HepG2 (cell line): ENCODE data around the gene BET1L. TPM values are rescaled to one million over a fixed set of nuclear protein-coding genes. Genes with fewer than 3 reads are reported as not detected.

Experiments used
- BCL6 ChIP-seq: IDR thresholded peaks from 2 replicates; pipeline ENCODE4 v1.6.1; 2016; ENCODE audit warnings: missing genetic modification reagents, missing compliant biosample characterization
- CHD4 ChIP-seq: fragments of 200-600 bp; sonication (generic); IDR thresholded peaks from 2 replicates; pipeline ENCODE4 v1.7.0; 2017; ENCODE audit warnings: mild to moderate bottlenecking, low read length, borderline replicate concordance
- EZH2 ChIP-seq: conservative IDR thresholded peaks from 2 replicates; pipeline ENCODE4 v1.6.1; 2012; ENCODE audit warnings: mild to moderate bottlenecking, low read depth, low read length, moderate library complexity
- FOXC1 ChIP-seq: sonication (generic); formaldehyde crosslinking; IDR thresholded peaks from 2 replicates; pipeline ENCODE4 v1.8.0; 2022; ENCODE audit warnings: mild to moderate bottlenecking, missing genetic modification reagents, borderline replicate concordance
- FOXM1 ChIP-seq: sonication (generic); formaldehyde crosslinking; IDR thresholded peaks from 2 replicates; pipeline ENCODE4 v1.5.0; 2020; ENCODE audit warnings: missing genetic modification reagents
- GZF1 ChIP-seq: sonication (generic); formaldehyde crosslinking; IDR thresholded peaks from 2 replicates; pipeline ENCODE4 v1.5.1; 2020; ENCODE audit warnings: mild to moderate bottlenecking, missing genetic modification reagents
- ISL2 ChIP-seq: sonication (generic); formaldehyde crosslinking; IDR thresholded peaks from 2 replicates; pipeline ENCODE4 v1.5.0; 2020; ENCODE audit warnings: missing genetic modification reagents
- KDM1A ChIP-seq: IDR thresholded peaks from 2 replicates; pipeline ENCODE4 v1.6.1; 2016; ENCODE audit warnings: missing compliant biosample characterization
- KLF9 ChIP-seq: IDR thresholded peaks from 2 replicates; pipeline ENCODE4 v1.6.1; 2016; ENCODE audit warnings: low read depth
- PLRG1 ChIP-seq: fragments of 450-650 bp; conservative IDR thresholded peaks from 2 replicates; pipeline ENCODE4 v1.6.1; 2016
- RFX1 ChIP-seq: fragments of 450-650 bp; IDR thresholded peaks from 2 replicates; pipeline ENCODE4 v1.6.1; 2017
- RFX3 ChIP-seq: IDR thresholded peaks from 2 replicates; pipeline ENCODE4 v1.6.1; 2016; ENCODE audit warnings: missing biosample characterization, missing genetic modification reagents
- SRSF4 ChIP-seq: fragments of 200-400 bp; formaldehyde crosslinking; IDR thresholded peaks from one replicate; pipeline ENCODE4 v1.6.1; 2018; ENCODE audit warnings: mild to moderate bottlenecking, low read depth, low read length, moderate library complexity; ENCODE audit not compliant: poor library complexity, severe bottlenecking
- STAG1 ChIP-seq: sonication (generic); formaldehyde crosslinking; IDR thresholded peaks from 2 replicates; pipeline ENCODE4 v1.4.0; 2020; ENCODE audit warnings: missing genetic modification reagents
- TCF7L2 ChIP-seq: IDR thresholded peaks from 2 replicates; pipeline ENCODE4 v1.6.1; 2011; ENCODE audit warnings: mild to moderate bottlenecking, low read depth, low read length, moderate library complexity
- ZBTB20 ChIP-seq: sonication (generic); formaldehyde crosslinking; IDR thresholded peaks from 2 replicates; pipeline ENCODE4 v1.8.1; 2023; ENCODE audit warnings: missing genetic modification reagents, low read depth, mild to moderate bottlenecking, borderline replicate concordance
- ZNF256 ChIP-seq: sonication (generic); formaldehyde crosslinking; conservative IDR thresholded peaks from 2 replicates; pipeline ENCODE4 v1.4.0; 2020; ENCODE audit warnings: missing genetic modification reagents
- ZNF552 ChIP-seq: sonication (generic); formaldehyde crosslinking; IDR thresholded peaks from 2 replicates; pipeline ENCODE4 v1.9.0; 2022; ENCODE audit warnings: missing genetic modification reagents, mild to moderate bottlenecking, borderline replicate concordance
- ZNF556 ChIP-seq: sonication (generic); formaldehyde crosslinking; IDR thresholded peaks from 2 replicates; pipeline ENCODE4 v1.4.0; 2020; ENCODE audit warnings: mild to moderate bottlenecking, missing genetic modification reagents, borderline replicate concordance
- polyA plus RNA-seq, 8 experiments: library from polyadenylated mRNA; depleted of rRNA in 3 of 8; stranded (reverse) in 7 of 8; unstranded in 1 of 8; fragments of >200 nt; fragmentation: Illumina TruSeq in 4 of 8; extraction: Trizol in 4 of 8; gene quantifications; 2 replicates each; pipeline versions ENCODE4 v1.2.1 to v1.2.3, GENCODE V29; 2011 to 2016; ENCODE audit warnings: low read depth in 4 of 8, missing spikeins in 1 of 8, mixed read lengths in 1 of 8; ENCODE audit not compliant: insufficient read depth in 1 of 8
- total RNA-seq, 5 experiments: library from RNA; depleted of rRNA; stranded (reverse); fragments of >200 nt; fragmentation: Illumina TruSeq; extraction: Trizol; gene quantifications; 2 replicates each; pipeline ENCODE4 v1.2.3, GENCODE V29; 2016; ENCODE audit warnings: low read depth in 1 of 5
- TF ChIP-seq, protein P1 (sequence below): sonication (generic); formaldehyde crosslinking; IDR thresholded peaks from 2 replicates; pipeline ENCODE4 v1.5.0; 2020; ENCODE audit warnings: missing genetic modification reagents
- TF ChIP-seq, protein P2 (sequence below): sonication (generic); formaldehyde crosslinking; IDR thresholded peaks from 2 replicates; pipeline ENCODE4 v1.4.0; 2020; ENCODE audit warnings: mild to moderate bottlenecking, missing genetic modification reagents
- TF ChIP-seq, protein P3 (sequence below): IDR thresholded peaks from 2 replicates; pipeline ENCODE4 v1.6.1; 2016; ENCODE audit warnings: low read depth
- TF ChIP-seq, protein P4 (sequence below): IDR thresholded peaks from 2 replicates; pipeline ENCODE4 v1.6.1; 2018; ENCODE audit warnings: missing genetic modification reagents, mild to moderate bottlenecking, missing compliant biosample characterization
- TF ChIP-seq, protein P5 (sequence below): sonication (generic); formaldehyde crosslinking; conservative IDR thresholded peaks from 2 replicates; pipeline ENCODE4 v1.8.1; 2023; ENCODE audit warnings: missing genetic modification reagents
- TF ChIP-seq, protein P6 (sequence below): sonication (generic); formaldehyde crosslinking; IDR thresholded peaks from 2 replicates; pipeline ENCODE4 v1.4.0; 2020; ENCODE audit warnings: missing genetic modification reagents; ENCODE audit errors: not compliant biosample characterization

The BET1L gene
- total and polyA plus RNA-seq, 2 of the 13 experiments (the other 11 are each of a cell fraction or from before 2014, with no cell fraction given), result 26.2 to 59.6 TPM

DNA sequence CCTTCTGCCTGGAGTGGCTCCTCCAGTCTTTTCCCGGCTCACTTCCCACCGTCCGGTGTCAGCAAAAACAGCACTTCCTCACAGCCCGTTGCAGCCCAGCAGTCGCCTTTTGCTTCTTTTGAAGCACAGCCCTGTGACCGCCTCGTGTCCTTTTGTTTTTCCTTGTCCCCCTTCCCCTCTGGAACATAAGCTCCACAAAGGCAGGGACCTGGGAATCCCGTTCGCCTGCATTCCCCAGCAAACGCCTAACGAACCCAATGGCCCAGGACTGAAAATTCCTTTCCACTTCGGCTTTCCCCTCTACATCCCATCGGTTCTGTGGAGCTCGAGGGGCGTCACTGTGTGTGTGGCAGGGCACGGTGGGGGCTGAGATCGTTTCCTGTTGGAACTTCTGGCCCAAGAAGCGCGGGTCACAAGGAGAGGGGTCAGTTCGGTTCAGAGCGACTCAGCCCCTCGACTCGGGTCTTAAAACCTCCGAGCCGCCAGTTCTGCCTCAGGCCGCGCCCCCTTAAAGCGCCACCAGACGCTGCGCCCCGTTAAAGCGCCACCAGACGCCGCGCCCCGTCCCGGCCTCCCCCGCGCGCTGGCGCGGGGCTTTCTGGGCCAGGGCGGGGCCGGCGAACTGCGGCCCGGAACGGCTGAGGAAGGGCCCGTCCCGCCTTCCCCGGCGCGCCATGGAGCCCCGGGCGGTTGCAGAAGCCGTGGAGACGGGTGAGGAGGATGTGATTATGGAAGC lies 1.1 kb upstream of the BET1L start (continued):
- TF ChIP-seq, protein P1, sequence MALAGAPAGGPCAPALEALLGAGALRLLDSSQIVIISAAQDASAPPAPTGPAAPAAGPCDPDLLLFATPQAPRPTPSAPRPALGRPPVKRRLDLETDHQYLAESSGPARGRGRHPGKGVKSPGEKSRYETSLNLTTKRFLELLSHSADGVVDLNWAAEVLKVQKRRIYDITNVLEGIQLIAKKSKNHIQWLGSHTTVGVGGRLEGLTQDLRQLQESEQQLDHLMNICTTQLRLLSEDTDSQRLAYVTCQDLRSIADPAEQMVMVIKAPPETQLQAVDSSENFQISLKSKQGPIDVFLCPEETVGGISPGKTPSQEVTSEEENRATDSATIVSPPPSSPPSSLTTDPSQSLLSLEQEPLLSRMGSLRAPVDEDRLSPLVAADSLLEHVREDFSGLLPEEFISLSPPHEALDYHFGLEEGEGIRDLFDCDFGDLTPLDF, result no peak
- TF ChIP-seq, protein P2, sequence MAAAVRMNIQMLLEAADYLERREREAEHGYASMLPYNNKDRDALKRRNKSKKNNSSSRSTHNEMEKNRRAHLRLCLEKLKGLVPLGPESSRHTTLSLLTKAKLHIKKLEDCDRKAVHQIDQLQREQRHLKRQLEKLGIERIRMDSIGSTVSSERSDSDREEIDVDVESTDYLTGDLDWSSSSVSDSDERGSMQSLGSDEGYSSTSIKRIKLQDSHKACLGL, result no peak; the same call in 1 of the 2 replicates
- TF ChIP-seq BCL6 (no peak), FOXC1 (CRISPR knock-in tag) (no peak), FOXM1 (CRISPR knock-in tag) (no peak), TCF7L2 (no peak), KDM1A (CRISPR knock-in tag) (no peak), CHD4 (no peak), PLRG1 (no peak), GZF1 (CRISPR knock-in tag) (no peak; the same call in 1 of the 2 replicates), SRSF4 (no peak), RFX1 (no peak), KLF9 (CRISPR knock-in tag) (no peak), ISL2 (0 out of 2 replicates have a peak, but pooled peaks have one; percentile 7), ZNF552 (CRISPR knock-in tag) (no peak), ZNF556 (CRISPR knock-in tag) (0 out of 2 replicates have a peak, but pooled peaks have one; percentile 57), ZBTB20 (0 out of 2 replicates have a peak, but pooled peaks have one; percentile 33), EZH2 (no peak), STAG1 (CRISPR knock-in tag) (no peak), RFX3 (CRISPR knock-in tag) (no peak), ZNF256 (no peak)
- TF ChIP-seq, protein P3, sequence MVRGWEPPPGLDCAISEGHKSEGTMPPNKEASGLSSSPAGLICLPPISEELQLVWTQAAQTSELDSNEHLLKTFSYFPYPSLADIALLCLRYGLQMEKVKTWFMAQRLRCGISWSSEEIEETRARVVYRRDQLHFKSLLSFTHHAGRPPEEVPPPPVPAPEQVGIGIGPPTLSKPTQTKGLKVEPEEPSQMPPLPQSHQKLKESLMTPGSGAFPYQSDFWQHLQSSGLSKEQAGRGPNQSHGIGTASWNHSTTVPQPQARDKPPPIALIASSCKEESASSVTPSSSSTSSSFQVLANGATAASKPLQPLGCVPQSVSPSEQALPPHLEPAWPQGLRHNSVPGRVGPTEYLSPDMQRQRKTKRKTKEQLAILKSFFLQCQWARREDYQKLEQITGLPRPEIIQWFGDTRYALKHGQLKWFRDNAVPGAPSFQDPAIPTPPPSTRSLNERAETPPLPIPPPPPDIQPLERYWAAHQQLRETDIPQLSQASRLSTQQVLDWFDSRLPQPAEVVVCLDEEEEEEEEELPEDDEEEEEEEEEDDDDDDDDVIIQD (CRISPR knock-in tag), result no peak
- TF ChIP-seq, protein P4, sequence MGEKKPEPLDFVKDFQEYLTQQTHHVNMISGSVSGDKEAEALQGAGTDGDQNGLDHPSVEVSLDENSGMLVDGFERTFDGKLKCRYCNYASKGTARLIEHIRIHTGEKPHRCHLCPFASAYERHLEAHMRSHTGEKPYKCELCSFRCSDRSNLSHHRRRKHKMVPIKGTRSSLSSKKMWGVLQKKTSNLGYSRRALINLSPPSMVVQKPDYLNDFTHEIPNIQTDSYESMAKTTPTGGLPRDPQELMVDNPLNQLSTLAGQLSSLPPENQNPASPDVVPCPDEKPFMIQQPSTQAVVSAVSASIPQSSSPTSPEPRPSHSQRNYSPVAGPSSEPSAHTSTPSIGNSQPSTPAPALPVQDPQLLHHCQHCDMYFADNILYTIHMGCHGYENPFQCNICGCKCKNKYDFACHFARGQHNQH (CRISPR knock-in tag), result no peak
- TF ChIP-seq, protein P5, sequence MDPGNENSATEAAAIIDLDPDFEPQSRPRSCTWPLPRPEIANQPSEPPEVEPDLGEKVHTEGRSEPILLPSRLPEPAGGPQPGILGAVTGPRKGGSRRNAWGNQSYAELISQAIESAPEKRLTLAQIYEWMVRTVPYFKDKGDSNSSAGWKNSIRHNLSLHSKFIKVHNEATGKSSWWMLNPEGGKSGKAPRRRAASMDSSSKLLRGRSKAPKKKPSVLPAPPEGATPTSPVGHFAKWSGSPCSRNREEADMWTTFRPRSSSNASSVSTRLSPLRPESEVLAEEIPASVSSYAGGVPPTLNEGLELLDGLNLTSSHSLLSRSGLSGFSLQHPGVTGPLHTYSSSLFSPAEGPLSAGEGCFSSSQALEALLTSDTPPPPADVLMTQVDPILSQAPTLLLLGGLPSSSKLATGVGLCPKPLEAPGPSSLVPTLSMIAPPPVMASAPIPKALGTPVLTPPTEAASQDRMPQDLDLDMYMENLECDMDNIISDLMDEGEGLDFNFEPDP (CRISPR knock-in tag), result 0 out of 2 replicates have a peak, but pooled peaks have one; percentile 88
- TF ChIP-seq, protein P6, sequence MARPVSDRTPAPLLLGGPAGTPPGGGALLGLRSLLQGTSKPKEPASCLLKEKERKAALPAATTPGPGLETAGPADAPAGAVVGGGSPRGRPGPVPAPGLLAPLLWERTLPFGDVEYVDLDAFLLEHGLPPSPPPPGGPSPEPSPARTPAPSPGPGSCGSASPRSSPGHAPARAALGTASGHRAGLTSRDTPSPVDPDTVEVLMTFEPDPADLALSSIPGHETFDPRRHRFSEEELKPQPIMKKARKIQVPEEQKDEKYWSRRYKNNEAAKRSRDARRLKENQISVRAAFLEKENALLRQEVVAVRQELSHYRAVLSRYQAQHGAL (CRISPR knock-in tag), result no peak
